RCC 7860 (cell line): ENCODE measurements around the gene TSSK1B.
"Not testable (repeated sequence)": the region's sequence is repeated elsewhere in the genome, so short reads cannot be mapped to it uniquely, and the experiment has no call there.

Experiments
- DNase-seq: peaks from one replicate; pipeline ENCODE4 v3.0.0-alpha.2; 2015; ENCODE audit warnings: low spot score
- FAIRE-seq: peaks from 2 replicates; lab custom pipeline; 2012; peaks lifted over from hg19 to GRCh38; lab: Jason Lieb, UNC

The TSSK1B gene, protein sequence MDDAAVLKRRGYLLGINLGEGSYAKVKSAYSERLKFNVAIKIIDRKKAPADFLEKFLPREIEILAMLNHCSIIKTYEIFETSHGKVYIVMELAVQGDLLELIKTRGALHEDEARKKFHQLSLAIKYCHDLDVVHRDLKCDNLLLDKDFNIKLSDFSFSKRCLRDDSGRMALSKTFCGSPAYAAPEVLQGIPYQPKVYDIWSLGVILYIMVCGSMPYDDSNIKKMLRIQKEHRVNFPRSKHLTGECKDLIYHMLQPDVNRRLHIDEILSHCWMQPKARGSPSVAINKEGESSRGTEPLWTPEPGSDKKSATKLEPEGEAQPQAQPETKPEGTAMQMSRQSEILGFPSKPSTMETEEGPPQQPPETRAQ

DNA sequence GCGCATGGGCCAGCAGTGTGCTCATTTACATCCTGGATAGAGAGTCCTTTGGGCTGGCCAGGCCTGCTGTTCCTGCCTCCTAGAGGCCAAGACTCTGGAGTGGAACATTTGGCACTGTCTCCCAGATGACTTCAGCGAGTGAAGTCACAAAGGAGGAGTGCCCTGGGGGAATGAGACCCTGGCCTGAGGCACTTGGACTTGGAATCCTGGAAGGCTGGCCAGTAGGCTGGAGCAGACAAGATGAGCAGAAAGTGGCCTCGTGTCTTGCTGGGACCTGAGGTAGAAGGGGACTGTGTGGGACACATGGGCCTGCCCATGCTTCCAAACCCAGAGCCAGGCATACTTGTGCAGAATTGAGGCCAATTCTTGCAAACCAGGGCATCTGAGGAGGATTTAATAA lies at the start of gene TSSK1B:
Gene TSSK1B (minus strand): TSS at position 101 of the 400 bp plus-strand sequence. CDS start 150 bp downstream, outside the sequence.
- DNase-seq: no peak
- FAIRE-seq: no peak

DNA sequence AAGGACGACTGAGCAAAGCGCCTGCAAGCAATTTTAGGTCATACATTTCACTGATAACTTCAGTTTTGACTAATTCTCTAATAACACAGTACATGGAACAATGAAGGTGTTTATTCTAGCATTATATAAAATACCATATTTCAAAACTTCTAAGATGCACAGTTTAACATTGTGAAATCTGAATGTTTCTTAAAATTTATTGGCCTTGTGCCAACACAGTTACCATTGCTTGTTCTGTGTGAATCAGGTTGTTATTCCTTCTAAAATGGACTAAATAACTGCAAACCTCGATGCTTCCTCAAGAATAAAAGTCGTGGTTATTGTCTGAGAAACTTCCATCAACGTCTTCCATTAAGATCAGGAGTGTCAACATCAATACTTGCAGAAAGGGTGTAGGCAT lies 45.5 kb upstream of the TSSK1B start:
- no peak for DNase-seq
- no peak for FAIRE-seq

DNA sequence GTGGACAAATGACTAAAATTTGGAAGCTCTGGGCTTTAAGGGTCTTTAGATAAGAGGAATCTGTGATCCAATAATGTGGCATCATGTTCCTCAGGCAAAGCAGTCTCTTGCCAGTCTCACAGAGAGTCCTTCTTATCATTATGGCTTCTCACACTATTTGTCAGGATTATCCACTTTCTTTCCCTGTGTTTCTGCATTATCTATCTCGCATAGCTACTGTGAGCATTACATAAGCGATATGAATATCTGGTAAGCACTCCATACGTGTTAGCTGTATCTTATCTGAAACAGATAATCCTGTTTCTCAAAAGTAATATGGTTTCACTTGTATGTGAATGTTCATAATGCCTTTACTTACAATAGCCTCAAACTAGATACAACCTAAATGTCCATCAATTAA lies 43.9 kb upstream of the TSSK1B start:
- no peak for FAIRE-seq
- no peak for DNase-seq

DNA sequence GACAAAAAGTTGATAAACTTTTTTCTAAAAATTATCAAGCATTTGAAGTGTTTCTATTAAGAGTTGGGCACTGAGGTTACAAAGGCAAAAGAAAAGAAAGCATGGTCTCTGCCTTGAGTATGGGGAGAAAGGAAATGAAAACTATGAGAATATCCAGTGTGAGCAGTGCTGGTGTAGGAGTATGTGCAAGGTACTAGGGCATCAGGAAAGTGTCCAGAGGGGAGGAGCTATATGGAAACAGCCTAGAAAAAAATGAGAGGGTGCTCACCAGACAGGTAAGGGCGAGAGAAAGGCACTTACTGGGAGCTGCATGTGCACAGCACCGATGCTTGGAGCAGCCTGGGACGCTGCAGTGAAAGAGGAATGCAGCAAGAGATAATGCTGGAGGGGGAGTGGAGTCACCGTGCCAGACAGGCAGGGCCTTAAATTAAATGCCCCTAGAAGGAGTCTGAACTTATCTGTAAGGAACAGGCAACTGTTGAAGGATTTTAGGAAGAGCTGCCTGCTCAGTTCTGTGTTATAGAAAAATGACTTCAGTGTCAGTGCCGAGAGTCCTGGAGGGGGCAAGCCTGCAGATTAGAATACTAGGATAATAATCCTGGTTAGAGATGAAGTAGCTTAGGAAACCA lies 39.4 kb upstream of the TSSK1B start:
- FAIRE-seq (no peak), DNase-seq (no peak)

DNA sequence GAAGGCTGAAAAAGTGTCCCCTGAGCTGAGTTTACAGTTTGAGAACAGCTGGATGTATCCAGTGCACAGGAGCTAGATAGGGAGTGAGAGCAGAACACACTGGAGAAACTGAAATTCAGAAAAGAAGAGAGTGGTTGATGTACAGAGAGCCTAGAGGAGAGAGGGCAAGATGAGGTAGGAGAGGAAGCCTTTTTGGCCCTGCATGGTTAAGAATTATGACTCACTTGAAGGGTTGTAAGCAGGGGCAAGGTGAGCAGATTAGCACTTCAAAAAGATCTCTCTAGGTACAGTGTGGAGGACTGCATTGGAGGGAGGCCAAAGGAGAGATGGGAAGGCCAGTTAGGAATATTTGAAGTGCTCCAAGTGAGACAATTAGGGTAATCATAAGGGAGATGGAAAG lies 28.2 kb upstream of the TSSK1B start:
- FAIRE-seq (no peak), DNase-seq (no peak)

DNA sequence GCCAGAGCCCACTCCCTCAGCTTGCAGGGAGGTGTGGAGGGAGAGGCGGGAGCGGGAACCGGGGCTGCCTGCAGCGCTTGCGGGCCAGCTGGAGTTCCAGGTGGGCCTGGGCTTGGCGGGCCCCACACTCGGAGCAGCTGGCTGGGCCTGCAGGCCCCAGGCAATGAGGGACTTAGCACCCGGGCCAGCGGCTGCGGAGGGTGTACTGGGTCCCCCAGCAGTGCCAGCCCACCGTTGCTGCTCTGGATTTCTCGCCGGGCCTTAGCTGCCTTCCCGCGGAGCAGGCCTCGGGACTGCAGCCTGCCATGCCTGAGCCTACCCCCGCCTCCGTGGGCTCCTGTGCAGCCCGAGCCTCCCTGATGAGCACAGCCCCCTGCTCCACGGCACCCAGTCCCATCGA lies 22.3 kb upstream of the TSSK1B start:
- DNase-seq, FAIRE-seq: not testable (repeated sequence)

DNA sequence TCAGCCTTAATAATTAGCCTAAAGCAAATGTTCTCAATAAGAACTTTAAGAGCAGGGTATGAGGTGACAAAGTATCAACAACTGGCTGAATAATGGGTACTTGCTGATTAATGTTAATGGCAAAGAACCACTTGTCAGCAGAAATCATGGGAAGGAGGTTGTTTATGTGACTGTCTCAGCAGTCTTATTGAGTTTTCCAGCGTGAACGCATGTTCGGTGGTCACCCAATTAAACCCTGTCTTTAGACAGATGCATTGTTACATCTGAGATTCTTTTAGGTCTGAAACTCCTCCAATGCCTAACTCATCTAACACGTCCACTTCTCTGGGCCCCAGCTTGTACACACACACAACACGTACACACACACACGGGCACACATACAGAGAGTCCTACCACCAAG lies 18.2 kb upstream of the TSSK1B start:
- FAIRE-seq (no peak), DNase-seq (no peak)

DNA sequence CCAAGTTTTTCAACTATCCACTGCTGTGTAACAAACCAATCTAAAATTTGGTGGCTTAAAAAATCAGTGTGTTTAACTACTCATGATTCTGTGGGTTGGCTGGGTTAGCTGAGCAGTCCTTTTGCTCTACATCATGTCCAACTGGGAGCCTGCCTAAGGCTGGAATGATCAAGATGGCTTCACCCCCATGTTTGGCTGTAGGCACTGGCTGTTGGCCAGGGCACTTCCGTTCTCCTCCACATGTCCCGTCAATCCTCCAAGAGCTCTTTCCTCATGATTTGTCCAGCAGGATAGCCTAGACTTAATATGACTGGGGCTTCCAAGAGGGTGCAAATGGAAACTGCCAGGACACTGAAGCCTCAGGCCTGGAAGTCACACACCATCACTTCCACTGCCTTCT lies 17.0 kb upstream of the TSSK1B start:
- no peak for FAIRE-seq
- no peak for DNase-seq

DNA sequence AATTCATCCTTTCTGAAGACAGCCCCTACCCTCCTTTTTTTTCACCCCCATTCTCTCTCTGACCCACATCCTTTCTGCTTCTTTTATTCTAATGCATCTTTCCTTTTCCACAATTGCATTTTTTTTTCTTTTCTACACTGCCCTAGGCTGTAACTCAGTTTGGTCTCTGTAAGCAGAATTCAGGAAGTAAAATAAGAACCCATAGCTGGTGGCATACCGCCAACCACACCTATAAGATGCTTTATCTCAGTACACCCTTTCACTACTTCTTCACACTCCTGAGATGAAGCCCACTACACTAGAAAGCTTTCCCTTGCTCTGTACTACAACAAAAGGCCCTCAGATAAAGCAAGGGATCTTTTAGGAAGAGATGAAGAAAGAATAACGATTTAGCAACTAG lies 16.1 kb upstream of the TSSK1B start:
- FAIRE-seq (no peak), DNase-seq (no peak)

DNA sequence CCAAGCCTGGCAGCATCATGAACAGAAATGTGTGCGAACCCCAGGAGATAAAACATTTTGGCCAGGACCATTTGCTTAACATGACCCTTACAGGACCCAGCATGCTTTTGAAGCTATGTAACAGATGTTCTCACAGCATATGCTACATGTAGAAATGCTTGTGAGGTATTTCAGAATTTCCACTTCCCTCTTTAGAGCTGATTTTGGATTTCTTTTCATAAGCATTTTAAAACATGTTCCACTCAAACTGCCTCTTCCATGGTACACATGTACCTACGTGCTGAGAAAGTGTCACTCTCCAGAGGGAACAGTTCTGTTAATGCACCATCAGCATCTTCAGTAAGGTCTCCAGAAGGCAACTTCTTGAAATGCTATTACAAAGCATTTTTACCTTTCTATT lies 15.7 kb upstream of the TSSK1B start:
- no peak for FAIRE-seq

DNA sequence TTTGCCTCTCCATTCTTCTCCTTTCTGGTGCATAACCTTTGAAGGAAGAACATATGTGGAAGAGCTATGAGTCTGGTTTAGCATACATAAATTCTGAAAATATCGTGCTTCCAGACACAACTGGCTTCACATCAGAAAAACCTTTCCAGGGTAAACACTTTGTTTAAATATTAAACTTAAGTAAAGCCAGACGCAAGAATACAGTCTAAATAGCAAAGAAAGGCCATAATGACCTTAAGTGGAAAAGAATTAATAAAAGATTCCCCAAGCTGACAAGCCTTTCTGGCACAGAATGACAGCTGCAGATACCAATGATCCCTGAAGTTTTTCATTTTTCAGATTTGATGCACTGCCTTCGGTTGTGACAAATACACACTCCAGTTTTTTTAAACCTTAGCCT lies 13.5 kb upstream of the TSSK1B start:
- FAIRE-seq: no peak
- DNase-seq: no peak

More for the DNA sequence above, 15.7 kb upstream of the TSSK1B start:
- DNase-seq: no peak

DNA sequence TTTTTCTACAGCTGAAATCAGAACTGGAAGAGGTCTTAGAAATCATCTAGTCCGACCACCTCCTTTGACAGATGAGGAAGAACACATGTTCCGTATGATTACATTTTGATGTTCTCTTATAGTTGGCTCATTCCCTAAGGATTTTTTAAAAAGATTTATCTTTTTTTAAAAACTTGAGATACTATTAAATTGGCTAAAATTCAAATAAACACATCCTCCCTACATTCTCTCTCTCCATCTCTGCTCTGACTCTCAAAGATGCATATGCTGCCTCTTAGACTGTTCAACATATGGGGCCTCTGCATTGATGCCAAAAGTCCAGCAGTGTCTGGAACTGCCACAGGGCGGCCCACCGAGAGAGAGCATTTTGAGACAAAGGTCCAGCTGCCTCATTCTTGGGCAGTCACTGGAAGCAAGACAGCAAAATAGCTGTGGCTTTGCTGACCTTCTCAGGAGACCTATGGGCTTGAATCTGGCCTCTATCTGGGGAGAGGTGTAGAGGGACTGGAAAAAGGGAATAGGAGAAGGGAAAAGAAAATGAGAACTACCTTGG lies 12.8 kb upstream of the TSSK1B start:
- no peak for DNase-seq
- FAIRE-seq: no peak

DNA sequence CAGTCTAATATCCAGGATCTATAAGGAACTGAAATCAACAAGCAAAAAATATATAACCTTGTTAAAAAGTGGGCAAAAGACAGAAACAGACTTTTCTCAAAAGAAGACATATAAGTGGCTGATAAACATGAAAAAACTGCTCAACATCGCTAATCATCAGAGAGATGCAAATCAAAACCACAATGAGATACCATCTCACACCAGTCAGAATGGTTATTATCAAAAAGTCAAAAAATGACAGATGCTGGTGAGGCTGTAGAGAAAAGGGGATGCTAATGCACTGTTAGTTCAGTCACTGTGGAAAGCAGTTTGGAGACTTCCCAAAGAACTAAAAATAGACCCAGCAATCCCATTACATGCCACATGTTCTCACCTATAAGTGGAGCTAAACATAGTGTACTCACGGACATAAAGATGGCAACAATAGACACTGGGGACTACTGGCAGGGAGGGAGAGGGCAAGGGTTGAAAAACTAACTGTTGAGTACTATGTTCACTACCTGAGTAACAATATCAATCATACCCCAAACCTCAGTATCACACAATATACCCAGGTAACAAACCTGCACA lies 11.7 kb upstream of the TSSK1B start:
- FAIRE-seq (no peak), DNase-seq (no peak)

DNA sequence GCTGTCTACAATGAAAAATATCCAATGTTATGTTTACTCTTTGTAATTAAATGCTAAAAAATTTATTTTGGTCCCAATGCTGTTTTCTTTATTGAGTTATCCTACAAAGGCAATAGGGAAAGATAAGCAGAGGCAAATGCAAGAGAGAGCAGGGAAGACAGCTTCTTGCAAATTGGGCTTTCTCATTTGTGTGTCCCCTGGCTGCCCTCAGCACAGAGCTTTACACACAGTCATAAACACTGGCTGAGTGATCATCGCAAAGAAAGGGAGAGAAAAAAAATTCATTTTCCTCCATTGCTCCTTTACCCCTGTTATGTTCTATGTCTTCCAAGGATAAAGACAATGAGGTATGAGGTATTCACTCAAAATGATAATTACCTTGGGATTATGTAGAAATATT lies 2.3 kb upstream of the TSSK1B start:
- DNase-seq: no peak
- FAIRE-seq: no peak

DNA sequence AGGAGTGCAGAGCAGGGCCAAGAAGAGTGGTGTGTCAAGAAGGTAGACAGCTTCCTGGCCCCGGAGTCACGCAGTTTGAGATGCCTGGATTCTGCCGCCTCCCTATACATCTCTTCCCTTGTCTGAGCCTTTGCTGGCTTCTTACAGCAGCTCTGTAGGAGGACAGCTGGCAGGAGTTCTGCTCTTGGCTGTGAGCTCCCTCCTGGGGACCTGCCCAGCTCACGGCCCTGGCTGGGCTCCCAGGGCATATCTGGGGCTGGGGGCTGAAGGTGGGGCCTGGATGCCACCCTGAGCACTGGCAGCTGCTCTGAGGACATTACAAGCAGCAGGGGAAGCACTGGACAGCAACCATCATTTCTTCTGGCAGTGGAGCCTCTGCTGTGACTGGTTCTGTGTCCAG lies 786 bp upstream of the TSSK1B start:
- FAIRE-seq (no peak), DNase-seq (no peak)

DNA sequence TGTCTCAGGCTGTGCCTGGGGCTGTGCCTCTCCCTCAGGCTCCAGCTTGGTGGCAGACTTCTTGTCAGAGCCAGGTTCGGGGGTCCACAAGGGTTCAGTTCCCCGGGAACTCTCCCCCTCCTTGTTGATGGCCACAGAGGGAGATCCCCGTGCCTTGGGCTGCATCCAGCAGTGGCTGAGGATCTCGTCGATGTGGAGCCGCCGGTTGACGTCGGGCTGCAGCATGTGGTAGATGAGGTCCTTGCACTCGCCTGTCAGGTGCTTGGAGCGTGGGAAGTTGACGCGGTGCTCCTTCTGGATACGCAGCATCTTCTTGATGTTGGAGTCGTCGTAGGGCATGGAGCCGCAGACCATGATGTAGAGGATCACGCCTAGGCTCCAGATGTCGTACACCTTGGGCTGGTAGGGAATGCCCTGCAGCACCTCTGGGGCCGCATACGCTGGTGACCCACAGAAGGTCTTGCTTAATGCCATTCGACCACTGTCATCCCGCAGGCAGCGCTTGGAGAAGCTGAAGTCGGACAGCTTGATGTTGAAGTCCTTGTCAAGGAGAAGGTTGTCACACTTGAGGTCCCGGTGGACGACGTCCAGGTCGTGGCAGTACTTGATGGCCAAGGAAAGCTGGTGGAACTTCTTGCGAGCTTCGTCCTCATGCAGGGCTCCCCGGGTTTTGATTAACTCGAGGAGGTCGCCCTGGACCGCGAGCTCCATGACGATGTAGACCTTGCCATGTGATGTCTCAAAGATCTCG lies 752 bp downstream of the TSSK1B start:
- no peak for FAIRE-seq
- no peak for DNase-seq

DNA sequence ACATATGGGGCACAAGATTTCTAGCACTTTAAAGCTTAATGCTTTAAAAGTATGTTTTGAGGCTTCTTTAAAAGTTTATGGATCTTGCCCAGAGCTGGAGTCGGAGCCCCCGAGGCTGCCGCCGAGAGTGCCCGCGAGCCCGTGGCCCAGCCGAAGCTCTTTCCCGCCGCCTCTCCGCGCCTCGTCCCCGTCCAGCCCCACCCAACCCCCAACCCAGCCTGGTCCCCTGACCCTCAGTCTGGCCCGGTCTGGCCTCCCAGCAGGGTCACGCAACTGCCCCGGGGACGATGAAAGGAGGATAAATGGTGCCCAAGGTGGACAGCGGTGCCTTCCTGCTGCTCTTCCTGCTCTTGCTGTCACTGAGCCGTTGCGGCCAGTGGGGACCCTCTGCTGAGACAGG lies 1.7 kb downstream of the TSSK1B start:
- FAIRE-seq: no peak

DNA sequence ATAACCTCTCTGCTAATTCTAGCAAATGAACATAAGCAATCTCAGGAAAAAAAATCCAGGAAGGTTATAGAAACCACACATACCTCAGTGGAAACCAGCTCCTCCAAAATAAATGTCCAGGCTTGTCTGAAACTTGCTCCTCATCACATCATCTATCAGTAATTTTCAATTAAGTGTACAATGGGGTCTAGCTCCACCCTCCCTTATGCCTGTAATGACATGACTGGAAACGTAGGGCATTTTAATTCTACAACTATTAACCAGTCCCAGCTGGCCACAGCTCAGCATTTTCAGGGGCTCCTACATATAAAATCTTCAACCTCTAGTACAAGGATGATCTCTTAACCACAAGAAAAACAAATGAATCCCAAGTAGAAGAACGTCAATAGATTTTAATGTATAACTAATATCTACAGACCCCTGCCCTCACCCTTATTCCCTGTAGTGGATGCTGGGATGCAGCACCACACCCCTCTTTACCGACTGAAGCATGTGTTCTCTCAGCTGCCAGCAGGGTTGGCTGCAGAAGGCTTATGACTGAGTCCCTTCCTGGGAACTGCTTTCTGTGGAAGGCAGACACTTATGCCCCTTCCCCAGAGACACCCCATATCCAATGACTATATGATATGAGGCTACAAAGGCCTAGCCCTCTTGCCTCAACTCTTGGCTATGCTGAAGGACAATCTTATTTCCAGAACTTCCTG lies 6.8 kb downstream of the TSSK1B start:
- FAIRE-seq (no peak), DNase-seq (no peak)

More for the DNA sequence above, 1.7 kb downstream of the TSSK1B start:
- DNase-seq: no peak

DNA sequence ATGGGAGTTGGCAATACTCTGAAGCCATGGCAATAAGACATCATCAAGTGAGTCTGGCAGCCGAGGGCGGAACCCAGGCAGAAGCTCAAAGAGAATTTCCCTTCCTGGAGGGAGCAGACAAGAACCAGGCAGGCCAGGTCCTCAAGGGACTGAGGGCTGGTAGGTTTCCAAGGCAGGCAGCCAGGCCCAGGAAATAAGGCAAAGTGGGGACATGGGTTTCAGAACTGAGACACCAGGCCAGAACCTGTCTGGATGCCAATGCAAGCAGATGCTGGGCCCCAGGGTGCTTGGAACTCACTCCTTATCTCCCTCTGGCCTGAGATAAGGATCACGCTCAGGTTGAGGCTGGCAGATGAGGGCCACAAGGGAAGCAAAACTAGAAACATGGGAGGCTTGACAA lies 8.9 kb downstream of the TSSK1B start:
- no peak for DNase-seq
- no peak for FAIRE-seq

DNA sequence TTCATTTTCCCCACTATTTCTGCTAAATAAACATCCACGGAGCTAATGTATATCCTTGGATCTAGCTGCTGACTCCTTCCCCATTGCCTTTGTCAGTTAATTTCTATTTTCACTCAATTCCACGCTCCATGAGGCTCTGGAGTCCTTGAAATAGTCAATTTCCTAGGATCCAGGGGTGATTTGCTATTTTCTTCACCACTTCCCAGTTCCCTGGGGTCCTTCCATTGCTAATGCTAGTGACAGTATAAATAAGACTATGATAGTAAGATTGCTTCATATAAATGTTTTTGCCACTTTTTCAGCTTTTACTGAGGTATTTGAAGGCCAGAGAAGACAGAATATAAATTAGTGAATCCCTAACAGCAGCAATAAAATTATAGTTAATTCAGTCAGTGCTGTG lies 13.1 kb downstream of the TSSK1B start:
- DNase-seq: no peak
- no peak for FAIRE-seq

DNA sequence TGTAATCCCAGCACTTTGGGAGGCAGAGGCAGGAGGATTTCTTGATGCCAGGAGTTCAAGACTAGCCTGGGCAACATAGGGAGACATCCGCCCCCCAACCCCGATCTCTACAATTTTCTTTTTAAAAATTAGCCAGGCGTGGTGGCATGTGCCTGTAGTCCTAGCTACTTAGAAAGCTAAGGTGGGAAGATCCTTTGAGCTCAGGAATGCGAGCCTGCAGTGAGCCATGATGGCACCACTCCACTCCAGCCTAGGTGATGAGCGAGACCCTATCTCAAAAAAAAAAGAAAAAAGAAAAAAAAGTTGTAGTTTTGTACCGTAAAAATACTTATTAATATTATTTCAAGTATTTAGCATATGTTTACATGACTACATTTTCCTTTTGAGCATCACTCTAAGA lies 29.3 kb downstream of the TSSK1B start:
- FAIRE-seq: no peak
- no peak for DNase-seq
